HepG2 (cell line): Measurements from ENCODE around the gene PTH2. TPM values are rescaled to one million over a fixed set of nuclear protein-coding genes. Genes with fewer than 3 reads are reported as not detected.

Experiments used
- AGO1 ChIP-seq: fragments of 200-400 bp; formaldehyde crosslinking; IDR thresholded peaks from 2 replicates; pipeline ENCODE4 v1.6.1; 2017; ENCODE audit warnings: mild to moderate bottlenecking, low read depth, low read length, moderate library complexity; ENCODE audit not compliant: poor library complexity, severe bottlenecking
- ATF3 ChIP-seq: sonication (generic); formaldehyde crosslinking; IDR thresholded peaks from 2 replicates; pipeline ENCODE4 v1.4.0; 2020; ENCODE audit warnings: missing genetic modification reagents
- CSRNP1 ChIP-seq: sonication (generic); formaldehyde crosslinking; IDR thresholded peaks from 2 replicates; pipeline ENCODE4 v1.8.1; 2023; ENCODE audit warnings: mild to moderate bottlenecking, missing genetic modification reagents
- CTCF ChIP-seq: sonication (generic); formaldehyde crosslinking; IDR thresholded peaks from 2 replicates; pipeline ENCODE4 v1.5.0; 2020; ENCODE audit warnings: mild to moderate bottlenecking, missing genetic modification reagents, moderate library complexity
- EED ChIP-seq: sonication (generic); formaldehyde crosslinking; IDR thresholded peaks from 2 replicates; pipeline ENCODE4 v1.5.0; 2020; ENCODE audit warnings: mild to moderate bottlenecking, missing genetic modification reagents
- EHMT2 ChIP-seq: fragments of 200-600 bp; sonication (generic); IDR thresholded peaks from 2 replicates; pipeline ENCODE4 v1.7.0; 2017; ENCODE audit warnings: antibody characterized with exemption, low read depth, low read length, borderline replicate concordance
- KLF11 ChIP-seq: IDR thresholded peaks from 2 replicates; pipeline ENCODE4 v1.6.1; 2016; ENCODE audit warnings: missing compliant biosample characterization
- KLF13 ChIP-seq: sonication (generic); formaldehyde crosslinking; IDR thresholded peaks from 2 replicates; pipeline ENCODE4 v1.4.0; 2020; ENCODE audit warnings: mild to moderate bottlenecking, missing genetic modification reagents
- MBNL3 ChIP-seq: fragments of 250-450 bp; sonication (Bioruptor Pico); conservative IDR thresholded peaks from 2 replicates; pipeline ENCODE4 v1.8.0; 2022; ENCODE audit warnings: mild to moderate bottlenecking, inconsistent platforms
- MEIS2 ChIP-seq: sonication (generic); formaldehyde crosslinking; IDR thresholded peaks from 2 replicates; pipeline ENCODE4 v1.9.0; 2021; ENCODE audit warnings: mild to moderate bottlenecking, missing genetic modification reagents
- MIER3 ChIP-seq: IDR thresholded peaks from 2 replicates; pipeline ENCODE4 v1.6.1; 2016; ENCODE audit warnings: missing compliant biosample characterization, borderline replicate concordance
- MIXL1 ChIP-seq: IDR thresholded peaks from 2 replicates; pipeline ENCODE4 v1.6.1; 2016
- MXD4 ChIP-seq: IDR thresholded peaks from 2 replicates; pipeline ENCODE4 v1.6.1; 2016; ENCODE audit warnings: mild to moderate bottlenecking, missing biosample characterization, missing genetic modification reagents
- PAWR ChIP-seq: sonication (generic); formaldehyde crosslinking; IDR thresholded peaks from 2 replicates; pipeline ENCODE4 v1.4.0; 2020; ENCODE audit warnings: missing genetic modification reagents, mild to moderate bottlenecking, borderline replicate concordance
- PHF20 ChIP-seq: sonication (generic); formaldehyde crosslinking; IDR thresholded peaks from 2 replicates; pipeline ENCODE4 v1.5.0; 2020; ENCODE audit warnings: mild to moderate bottlenecking, missing genetic modification reagents
- SNAI1 ChIP-seq: sonication (generic); formaldehyde crosslinking; IDR thresholded peaks from 2 replicates; pipeline ENCODE4 v1.5.0; 2020; ENCODE audit warnings: mild to moderate bottlenecking, missing genetic modification reagents, borderline replicate concordance
- ZBTB7A ChIP-seq: sonication (generic); formaldehyde crosslinking; IDR thresholded peaks from 2 replicates; pipeline ENCODE4 v1.8.0; 2022; ENCODE audit warnings: mild to moderate bottlenecking, missing genetic modification reagents
- ZMYM2 ChIP-seq: sonication (generic); formaldehyde crosslinking; IDR thresholded peaks from 2 replicates; pipeline ENCODE4 v1.8.0; 2022; ENCODE audit warnings: mild to moderate bottlenecking, missing genetic modification reagents
- ZNF530 ChIP-seq: sonication (generic); formaldehyde crosslinking; IDR thresholded peaks from 2 replicates; pipeline ENCODE4 v1.5.0; 2020; ENCODE audit warnings: low read depth, mild to moderate bottlenecking, missing genetic modification reagents
- ZNF878 ChIP-seq: sonication (generic); formaldehyde crosslinking; IDR thresholded peaks from 2 replicates; pipeline ENCODE4 v1.8.1; 2023; ENCODE audit warnings: mild to moderate bottlenecking, missing genetic modification reagents, moderate library complexity
- polyA plus RNA-seq, 8 experiments: library from polyadenylated mRNA; depleted of rRNA in 3 of 8; stranded (reverse) in 7 of 8; unstranded in 1 of 8; fragments of >200 nt; fragmentation: Illumina TruSeq in 4 of 8; extraction: Trizol in 4 of 8; gene quantifications; 2 replicates each; pipeline versions ENCODE4 v1.2.1 to v1.2.3, GENCODE V29; 2011 to 2016; ENCODE audit warnings: low read depth in 4 of 8, missing spikeins in 1 of 8, mixed read lengths in 1 of 8; ENCODE audit not compliant: insufficient read depth in 1 of 8
- total RNA-seq, 5 experiments: library from RNA; depleted of rRNA; stranded (reverse); fragments of >200 nt; fragmentation: Illumina TruSeq; extraction: Trizol; gene quantifications; 2 replicates each; pipeline ENCODE4 v1.2.3, GENCODE V29; 2016; ENCODE audit warnings: low read depth in 1 of 5
- TF ChIP-seq, protein P1 (sequence below): sonication (generic); formaldehyde crosslinking; IDR thresholded peaks from 2 replicates; pipeline ENCODE4 v1.4.0; 2020; ENCODE audit warnings: mild to moderate bottlenecking, missing genetic modification reagents
- TF ChIP-seq, protein P2 (sequence below): sonication (generic); formaldehyde crosslinking; IDR thresholded peaks from 2 replicates; pipeline ENCODE4 v1.4.0; 2020; ENCODE audit warnings: mild to moderate bottlenecking, missing genetic modification reagents

The PTH2 gene
- total and polyA plus RNA-seq, 2 of the 13 experiments (the other 11 are each of a cell fraction or from before 2014, with no cell fraction given) = not detected

GRCh38 chr19:49443366-49444099 is 20.3 kb upstream of the PTH2 start (continued):
- 0 out of 2 replicates have a peak, but pooled peaks have one; percentile 66 for TF ChIP-seq SNAI1 (CRISPR knock-in tag)
- no peak for TF ChIP-seq ZMYM2
- TF ChIP-seq ATF3 (CRISPR knock-in tag) = no peak
- 0 out of 2 replicates have a peak, but pooled peaks have one; percentile 15 for TF ChIP-seq MEIS2
- no peak for TF ChIP-seq EED (CRISPR knock-in tag)
- no peak for TF ChIP-seq MIXL1 (CRISPR knock-in tag)
- peak; percentile 60; the same call in 1 of the 2 replicates for TF ChIP-seq PAWR (CRISPR knock-in tag)
- TF ChIP-seq KLF13 (CRISPR knock-in tag) = no peak
- TF ChIP-seq PHF20 = no peak; the same call in 1 of the 2 replicates
- TF ChIP-seq EHMT2 = no peak
- peak; percentile 84 for TF ChIP-seq CTCF (CRISPR knock-in tag)
- TF ChIP-seq ZBTB7A (CRISPR knock-in tag) = no peak
- TF ChIP-seq ZNF878 (CRISPR knock-in tag) = no peak
- TF ChIP-seq MXD4 (CRISPR knock-in tag) = peak; percentile 60
- TF ChIP-seq, protein P1, sequence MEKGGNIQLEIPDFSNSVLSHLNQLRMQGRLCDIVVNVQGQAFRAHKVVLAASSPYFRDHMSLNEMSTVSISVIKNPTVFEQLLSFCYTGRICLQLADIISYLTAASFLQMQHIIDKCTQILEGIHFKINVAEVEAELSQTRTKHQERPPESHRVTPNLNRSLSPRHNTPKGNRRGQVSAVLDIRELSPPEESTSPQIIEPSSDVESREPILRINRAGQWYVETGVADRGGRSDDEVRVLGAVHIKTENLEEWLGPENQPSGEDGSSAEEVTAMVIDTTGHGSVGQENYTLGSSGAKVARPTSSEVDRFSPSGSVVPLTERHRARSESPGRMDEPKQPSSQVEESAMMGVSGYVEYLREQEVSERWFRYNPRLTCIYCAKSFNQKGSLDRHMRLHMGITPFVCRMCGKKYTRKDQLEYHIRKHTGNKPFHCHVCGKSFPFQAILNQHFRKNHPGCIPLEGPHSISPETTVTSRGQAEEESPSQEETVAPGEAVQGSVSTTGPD = no peak
- peak; percentile 70 for TF ChIP-seq AGO1
- peak; percentile 19; the same call in 1 of the 2 replicates for TF ChIP-seq MIER3 (CRISPR knock-in tag)
- TF ChIP-seq MBNL3 = no peak
- TF ChIP-seq, protein P2, sequence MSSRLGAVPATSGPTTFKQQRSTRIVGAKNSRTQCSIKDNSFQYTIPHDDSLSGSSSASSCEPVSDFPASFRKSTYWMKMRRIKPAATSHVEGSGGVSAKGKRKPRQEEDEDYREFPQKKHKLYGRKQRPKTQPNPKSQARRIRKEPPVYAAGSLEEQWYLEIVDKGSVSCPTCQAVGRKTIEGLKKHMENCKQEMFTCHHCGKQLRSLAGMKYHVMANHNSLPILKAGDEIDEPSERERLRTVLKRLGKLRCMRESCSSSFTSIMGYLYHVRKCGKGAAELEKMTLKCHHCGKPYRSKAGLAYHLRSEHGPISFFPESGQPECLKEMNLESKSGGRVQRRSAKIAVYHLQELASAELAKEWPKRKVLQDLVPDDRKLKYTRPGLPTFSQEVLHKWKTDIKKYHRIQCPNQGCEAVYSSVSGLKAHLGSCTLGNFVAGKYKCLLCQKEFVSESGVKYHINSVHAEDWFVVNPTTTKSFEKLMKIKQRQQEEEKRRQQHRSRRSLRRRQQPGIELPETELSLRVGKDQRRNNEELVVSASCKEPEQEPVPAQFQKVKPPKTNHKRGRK (CRISPR knock-in tag) = peak; percentile 98
- TF ChIP-seq ZNF530 (CRISPR knock-in tag) = no peak
- TF ChIP-seq KLF11 (CRISPR knock-in tag) = no peak
- TF ChIP-seq CSRNP1 (CRISPR knock-in tag) = peak; percentile 54; the same call in 1 of the 2 replicates
